Inferior parietal cortex (tissue), 1 donor: ENCODE measurements around the gene PAX3.

Source experiments
- DNase-seq: peaks from one replicate; pipeline ENCODE4 v3.0.0-alpha.2; 2016; ENCODE audit errors: extremely low spot score

Gene PAX3

GRCh38 chr2:222298311-222299150, at the start of gene PAX3:
TSS of gene PAX3 (minus strand) at chr2:222298998. CDS start at chr2:222298615, 383 bp downstream.
- no peak for DNase-seq

- no peak for DNase-seq
Measured at GRCh38 chr2:222341331-222341730, 42.5 kb upstream of the PAX3 start.

- no peak for DNase-seq
Measured at GRCh38 chr2:222338374-222338773, 39.6 kb upstream of the PAX3 start.

GRCh38 chr2:222336931-222337330, 38.1 kb upstream of the PAX3 start:
- DNase-seq, result no peak

GRCh38 chr2:222336442-222336841, 37.6 kb upstream of the PAX3 start:
- no peak for DNase-seq

- no peak for DNase-seq
Measured at GRCh38 chr2:222334914-222335313, 36.1 kb upstream of the PAX3 start.

GRCh38 chr2:222333397-222333796, 34.6 kb upstream of the PAX3 start:
- DNase-seq, result no peak

- no peak for DNase-seq
Measured at GRCh38 chr2:222332116-222332515, 33.3 kb upstream of the PAX3 start.

GRCh38 chr2:222330910-222331309, 32.1 kb upstream of the PAX3 start:
- DNase-seq, result no peak

GRCh38 chr2:222322236-222322635, 23.4 kb upstream of the PAX3 start:
- DNase-seq, result no peak

GRCh38 chr2:222320436-222321395, 21.9 kb upstream of the PAX3 start:
- DNase-seq, result peak; percentile 12

GRCh38 chr2:222319586-222320435, 21.0 kb upstream of the PAX3 start:
- DNase-seq, result no peak

- DNase-seq, result no peak
Measured at GRCh38 chr2:222318712-222319585, 20.2 kb upstream of the PAX3 start.

GRCh38 chr2:222318026-222318711, 19.4 kb upstream of the PAX3 start:
- DNase-seq, result peak; percentile 58

- no peak for DNase-seq
Measured at GRCh38 chr2:222315443-222316121, 16.8 kb upstream of the PAX3 start.

GRCh38 chr2:222313816-222314215, 15.0 kb upstream of the PAX3 start:
- no peak for DNase-seq

- DNase-seq, result no peak
Measured at GRCh38 chr2:222311978-222312738, 13.4 kb upstream of the PAX3 start.

- no peak for DNase-seq
Measured at GRCh38 chr2:222311319-222311977, 12.7 kb upstream of the PAX3 start.
